ENCODE data around the gene SMKR1. TPM values are rescaled to one million over a fixed set of nuclear protein-coding genes. Genes with fewer than 3 reads are reported as not detected.

SMKR1 gene
- total RNA-seq, 1 experiment from 2014 or later = 0.87 TPM

DNA sequence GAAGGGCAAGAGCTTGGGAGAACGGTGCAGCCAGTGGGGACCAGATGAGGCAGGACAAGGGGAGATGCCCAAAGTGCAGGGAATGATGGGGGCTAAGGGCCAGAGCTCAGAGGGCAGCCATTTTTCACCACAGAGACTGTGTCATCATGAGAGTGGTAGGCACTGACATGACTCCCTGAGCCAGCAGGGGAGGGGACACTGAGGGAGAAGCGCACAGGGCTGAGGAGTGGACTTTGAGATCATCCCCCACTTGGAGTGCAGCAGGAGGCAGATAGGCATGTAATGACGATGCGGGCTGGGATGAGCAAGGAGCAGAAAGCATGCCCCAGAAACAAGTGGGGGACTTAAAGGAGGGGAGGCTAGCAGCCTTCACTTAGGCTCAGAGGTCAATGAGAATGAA is 5.2 kb upstream of the SMKR1 start:
- Histone ChIP-seq H2BK20ac (ENCODE audit: low read depth, low read length, poor library complexity, severe bottlenecking) (no peak overlapping the region), H3K9me3 (ENCODE audit: control insufficient read depth, low read depth, low read length) (no peaks in the 10 kb centered on the region), H2BK120ac (ENCODE audit: low read depth, low read length, poor library complexity, severe bottlenecking) (no peak overlapping the region), H3K23me2 (ENCODE audit: insufficient read length, low read depth, low read length, poor library complexity, severe bottlenecking) (peaks cover 4% of the 10 kb centered on the region), H4K8ac (replicated peaks; ENCODE audit: insufficient read length, low read depth, low read length) (no peak overlapping the region), H4K91ac (ENCODE audit: insufficient read length, low read depth, low read length) (no peak overlapping the region), H3K4ac (ENCODE audit: low read depth, low read length) (no peak overlapping the region), H3K79me2 (ENCODE audit: insufficient read depth, low read length) (no peaks in the 10 kb centered on the region), H4K5ac (ENCODE audit: insufficient read length, low read depth, low read length) (no peak overlapping the region), H3K79me1 (ENCODE audit: insufficient read depth, low read depth, low read length, poor library complexity, severe bottlenecking) (no peaks in the 10 kb centered on the region), H2BK15ac (ENCODE audit: low read depth, low read length) (no peak overlapping the region), H3K14ac (ENCODE audit: insufficient read depth, low read length) (no peak overlapping the region), H3T11ph (ENCODE audit: low read length) (no peak overlapping the region), H2BK5ac (ENCODE audit: insufficient read length, low read length) (no peak overlapping the region), H3K4me2 (ENCODE audit: insufficient read depth, insufficient read length, low read length) (no peak overlapping the region), H3K18ac (ENCODE audit: insufficient read length, low read depth, low read length) (no peak overlapping the region), H3K4me1 (ENCODE audit: insufficient read depth, low read length) (no peaks in the 10 kb centered on the region), H4K20me1 (ENCODE audit: control insufficient read depth, insufficient read depth, insufficient read length) (no peaks in the 10 kb centered on the region), H2AFZ (ENCODE audit: low read length) (no peak overlapping the region), H2AK5ac (ENCODE audit: insufficient read length, low read length) (no peak overlapping the region), H3K23ac (ENCODE audit: insufficient read length, low read depth, low read length) (no peak overlapping the region), H3K27ac (ENCODE audit: insufficient read length, low read depth, low read length) (no peak overlapping the region), H3K56ac (ENCODE audit: insufficient read length, low read depth, low read length) (no peak overlapping the region), H2BK12ac (ENCODE audit: insufficient read length, low read depth, low read length) (no peak overlapping the region), H3K27me3 (ENCODE audit: insufficient read depth, low read length) (no peaks in the 10 kb centered on the region; the same call in 1 of the 2 replicates), H3K9ac (ENCODE audit: extremely low read depth, insufficient read length, low read length) (no peak overlapping the region)
- TF ChIP-seq, protein P1, sequence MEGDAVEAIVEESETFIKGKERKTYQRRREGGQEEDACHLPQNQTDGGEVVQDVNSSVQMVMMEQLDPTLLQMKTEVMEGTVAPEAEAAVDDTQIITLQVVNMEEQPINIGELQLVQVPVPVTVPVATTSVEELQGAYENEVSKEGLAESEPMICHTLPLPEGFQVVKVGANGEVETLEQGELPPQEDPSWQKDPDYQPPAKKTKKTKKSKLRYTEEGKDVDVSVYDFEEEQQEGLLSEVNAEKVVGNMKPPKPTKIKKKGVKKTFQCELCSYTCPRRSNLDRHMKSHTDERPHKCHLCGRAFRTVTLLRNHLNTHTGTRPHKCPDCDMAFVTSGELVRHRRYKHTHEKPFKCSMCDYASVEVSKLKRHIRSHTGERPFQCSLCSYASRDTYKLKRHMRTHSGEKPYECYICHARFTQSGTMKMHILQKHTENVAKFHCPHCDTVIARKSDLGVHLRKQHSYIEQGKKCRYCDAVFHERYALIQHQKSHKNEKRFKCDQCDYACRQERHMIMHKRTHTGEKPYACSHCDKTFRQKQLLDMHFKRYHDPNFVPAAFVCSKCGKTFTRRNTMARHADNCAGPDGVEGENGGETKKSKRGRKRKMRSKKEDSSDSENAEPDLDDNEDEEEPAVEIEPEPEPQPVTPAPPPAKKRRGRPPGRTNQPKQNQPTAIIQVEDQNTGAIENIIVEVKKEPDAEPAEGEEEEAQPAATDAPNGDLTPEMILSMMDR (conservative IDR thresholded peaks at IDR 0.05) = no peak
- Mint-ChIP-seq H3K4me3 (no peak overlapping the region; a peak in 1 of 5 replicates), H3K9me3 (no peaks in the 10 kb centered on the region), H3K27me3 (ENCODE audit: low read depth) (peaks cover 22% of the 10 kb centered on the region), H3K4me1 (peaks cover 2 to 8% of the 10 kb centered on the region in 2 experiments; a peak in 2 of 4 replicates), H3K36me3 (ENCODE audit: insufficient read depth in 1 of 3, low read depth in 3 of 3) (no peaks in the 10 kb centered on the region), H3K27ac (no peak overlapping the region)
- no peak for DNase-seq
- WGBS (ENCODE audit: extremely low coverage, insufficient read length, low lambda C conversion rate) = no CpG with 5 or more reads among the region's 4 CpGs
